ENCODE measurements around the gene SBF2.

Gene SBF2

DNA sequence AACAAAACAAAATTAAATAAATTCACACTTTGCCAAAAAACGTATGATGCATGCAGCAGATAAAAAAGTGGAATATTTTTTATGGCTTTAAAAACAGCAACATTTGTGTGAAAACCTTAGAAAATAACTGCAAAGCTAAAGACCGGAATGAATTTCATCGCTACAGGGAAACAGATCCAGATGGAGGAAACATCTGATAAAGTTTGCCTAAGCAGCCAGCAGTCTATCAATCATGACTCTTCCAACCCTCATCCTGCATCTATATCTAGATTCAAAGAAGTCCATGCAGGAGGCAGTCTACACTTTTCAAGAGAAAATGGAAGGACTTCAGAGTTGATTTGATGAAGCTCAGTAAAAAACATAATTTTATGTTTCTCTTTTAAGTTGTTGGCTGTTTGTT, 503.3 kb downstream of the SBF2 start:
- DNase-seq = no peak

DNA sequence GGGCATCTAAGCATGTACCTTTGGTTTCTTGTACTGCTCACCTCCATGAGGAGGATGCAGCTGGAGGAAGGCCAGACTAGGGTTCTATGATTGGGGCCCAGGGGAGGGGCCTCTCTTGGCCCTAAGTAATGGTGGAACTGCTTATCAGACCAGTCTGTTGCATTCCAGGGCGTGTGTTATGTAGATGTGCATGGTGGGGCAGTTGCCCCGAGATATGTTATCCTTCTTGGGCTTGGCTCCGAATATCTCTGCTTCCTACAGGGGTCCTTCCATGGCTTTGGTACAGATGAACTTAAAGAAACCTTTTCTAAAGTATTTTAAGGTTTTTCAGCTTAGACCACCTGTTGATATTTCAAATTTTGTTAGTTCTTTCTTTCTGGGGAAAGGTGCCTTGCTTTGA, 504.1 kb downstream of the SBF2 start:
- DNase-seq = no peak

DNA sequence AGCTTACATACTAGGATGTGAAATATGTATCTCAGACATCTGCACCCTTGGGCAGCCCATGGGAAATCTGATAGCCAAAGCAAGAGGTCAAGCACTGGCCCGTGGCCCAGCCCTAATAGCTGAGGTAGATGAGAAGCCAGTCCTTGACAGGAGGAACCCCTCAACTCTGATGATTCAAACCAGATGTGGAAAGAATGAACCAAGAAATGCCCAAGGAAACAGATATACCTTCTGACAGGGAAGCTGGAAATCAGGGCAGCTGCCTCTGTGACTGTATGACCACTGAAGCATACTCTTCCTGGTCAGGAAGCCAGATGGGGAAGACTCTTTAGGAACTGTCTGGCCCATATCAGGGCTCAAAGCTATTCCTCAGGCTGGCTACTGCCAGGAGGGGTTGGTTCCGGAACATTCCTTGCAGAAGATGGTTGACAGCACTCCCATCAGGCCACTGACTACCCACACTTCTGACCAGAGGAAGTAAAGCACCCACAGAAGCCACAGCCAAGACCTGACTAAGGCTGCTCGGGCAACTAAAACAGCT, 506.0 kb downstream of the SBF2 start:
- no peak for DNase-seq

DNA sequence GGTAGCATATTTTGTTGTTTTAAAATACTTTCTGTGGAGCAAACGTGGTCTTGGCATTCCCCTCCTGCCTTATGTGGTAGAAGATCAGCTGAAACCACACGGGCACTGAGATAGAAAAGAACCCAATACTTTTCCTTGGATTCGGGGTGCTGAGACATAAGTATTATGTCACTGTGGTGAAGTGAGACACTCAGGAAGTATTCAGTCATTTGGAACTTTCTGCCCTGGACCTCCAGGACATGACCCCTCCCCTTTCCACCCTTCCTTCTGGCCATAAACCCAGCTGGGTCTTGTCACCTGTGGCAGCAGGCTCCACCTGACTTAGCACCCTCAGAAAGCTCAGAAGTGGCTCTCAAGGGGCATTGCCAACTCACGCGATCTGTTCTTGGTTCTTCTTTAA, 506.8 kb downstream of the SBF2 start:
- DNase-seq = no peak

DNA sequence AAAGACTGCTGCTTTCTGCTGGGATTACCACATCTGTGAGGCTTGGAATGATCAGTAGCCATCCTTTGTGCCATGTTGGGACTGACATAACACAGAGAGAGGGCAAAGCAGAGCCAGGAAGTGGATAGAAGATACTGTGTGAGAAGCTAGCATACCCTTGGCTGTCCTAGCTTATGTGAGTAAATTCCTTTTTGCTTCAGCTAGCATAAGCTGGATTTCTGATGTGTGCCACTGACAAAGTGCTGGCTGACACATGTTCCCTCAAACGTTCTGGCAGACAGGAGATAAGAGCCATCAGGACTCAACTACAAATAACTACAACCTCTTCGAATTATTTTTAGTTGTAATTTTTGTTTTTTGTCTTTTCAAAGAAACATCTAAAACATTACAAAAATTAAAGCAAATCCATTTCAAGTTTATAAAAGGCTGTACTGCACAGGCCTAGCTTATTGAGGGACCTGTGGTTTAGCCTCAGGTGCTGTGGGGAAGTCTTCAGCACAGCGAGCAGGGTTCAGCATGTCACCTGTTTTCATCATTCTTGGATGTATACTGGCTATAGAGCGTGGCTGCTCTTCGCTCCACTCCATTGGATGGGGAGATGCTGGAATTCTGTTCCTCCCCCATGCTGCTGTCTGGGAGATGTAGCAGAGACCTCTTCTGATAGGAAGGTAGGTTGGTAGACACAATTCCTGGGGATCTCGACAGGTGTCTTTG, 509.3 kb downstream of the SBF2 start:
- DNase-seq = no peak

DNA sequence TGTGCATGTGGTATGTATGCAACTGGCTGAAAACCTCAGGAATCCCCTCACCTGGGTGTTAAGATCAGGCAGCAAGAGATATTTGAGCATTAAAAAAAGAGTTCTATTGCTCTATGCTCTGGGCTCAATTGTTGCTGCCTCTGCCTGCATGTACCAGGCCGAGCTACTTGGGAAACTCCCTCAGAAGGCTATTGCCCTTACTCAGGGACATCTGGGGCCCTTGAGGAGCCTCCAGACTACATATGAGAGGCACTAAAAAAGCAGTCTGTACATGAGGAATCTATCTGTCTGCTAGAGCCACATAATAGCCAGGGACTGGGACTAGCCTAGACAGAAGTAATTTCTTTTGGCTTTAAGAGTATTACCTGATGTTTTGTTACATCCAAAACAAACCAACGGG, 510.0 kb downstream of the SBF2 start:
- no peak for DNase-seq

DNA sequence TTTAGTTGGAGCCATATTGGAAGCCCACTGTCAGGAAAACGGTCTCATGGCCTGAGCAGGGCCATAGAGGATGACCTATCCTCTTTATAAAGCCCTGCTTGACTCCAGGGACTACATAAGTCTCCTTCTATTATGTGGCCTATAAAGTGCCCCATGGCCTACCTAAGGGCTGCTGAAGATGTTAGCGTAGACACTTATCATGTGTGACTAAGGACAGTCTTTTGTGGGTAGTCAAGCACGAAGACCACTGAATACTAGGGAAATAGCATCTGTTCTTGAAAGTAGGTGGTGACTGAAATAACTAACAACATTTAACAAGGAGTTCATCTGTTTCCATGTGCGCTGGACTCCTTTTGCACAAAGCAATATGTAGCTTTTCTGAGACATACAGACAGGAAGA, 513.1 kb downstream of the SBF2 start:
- DNase-seq = no peak

DNA sequence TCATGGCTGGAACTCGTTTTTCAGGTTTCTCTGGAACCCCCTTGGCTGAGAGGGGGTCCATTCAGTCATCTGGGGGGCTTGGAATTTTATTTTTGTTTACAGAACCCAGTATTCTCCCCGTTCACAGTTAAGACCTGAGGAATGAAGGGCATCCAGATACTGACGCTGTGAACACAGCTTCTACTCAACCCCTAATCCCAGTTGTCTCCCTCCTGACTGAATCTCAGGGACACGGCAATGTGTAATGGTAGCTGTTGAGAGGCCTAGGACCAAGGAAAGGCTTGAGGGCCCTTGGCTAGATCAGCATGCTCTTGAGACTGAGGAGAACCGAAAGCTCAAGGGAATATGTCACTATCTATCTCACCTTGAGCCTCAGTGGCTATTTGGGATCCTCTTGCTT, 516.5 kb downstream of the SBF2 start:
- no peak for DNase-seq

DNA sequence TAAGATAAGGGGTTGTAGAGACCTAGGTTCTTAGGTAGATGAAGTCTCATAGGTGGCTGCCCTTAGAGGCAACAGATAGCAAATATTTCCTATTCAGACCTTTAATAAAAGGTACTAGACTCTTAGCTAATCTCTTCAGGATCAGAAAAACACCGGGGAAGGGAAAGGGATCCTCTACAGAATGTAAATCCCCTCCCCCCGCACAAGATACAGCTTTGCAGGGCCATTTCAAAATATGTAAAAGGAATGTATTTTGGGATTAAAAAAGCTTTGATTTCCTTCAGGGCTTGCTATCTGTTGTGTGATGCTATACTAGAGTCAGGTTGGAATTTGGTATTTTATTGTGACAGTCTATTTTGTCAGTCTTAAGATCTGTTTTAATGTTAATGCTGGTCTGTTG, 517.0 kb downstream of the SBF2 start:
- no peak for DNase-seq

DNA sequence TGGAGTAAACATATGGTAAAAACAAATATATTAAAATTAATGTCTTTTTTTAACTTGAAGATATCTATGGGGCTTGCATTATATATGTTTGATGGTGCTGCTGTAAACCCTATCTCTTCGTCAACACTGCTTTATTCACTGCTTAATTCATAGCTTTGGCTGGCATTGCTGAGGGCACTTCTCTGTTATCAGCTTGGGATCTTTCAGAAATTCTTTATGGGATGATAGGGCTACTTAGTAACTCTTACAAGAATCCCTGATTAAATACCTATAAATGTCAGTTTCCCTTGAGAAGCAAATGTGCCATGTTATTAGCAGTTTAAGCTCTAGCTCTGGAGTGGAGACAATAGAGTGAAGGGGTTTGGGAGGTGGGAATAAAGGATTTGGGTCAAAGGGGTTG, 517.8 kb downstream of the SBF2 start:
- DNase-seq = no peak

DNA sequence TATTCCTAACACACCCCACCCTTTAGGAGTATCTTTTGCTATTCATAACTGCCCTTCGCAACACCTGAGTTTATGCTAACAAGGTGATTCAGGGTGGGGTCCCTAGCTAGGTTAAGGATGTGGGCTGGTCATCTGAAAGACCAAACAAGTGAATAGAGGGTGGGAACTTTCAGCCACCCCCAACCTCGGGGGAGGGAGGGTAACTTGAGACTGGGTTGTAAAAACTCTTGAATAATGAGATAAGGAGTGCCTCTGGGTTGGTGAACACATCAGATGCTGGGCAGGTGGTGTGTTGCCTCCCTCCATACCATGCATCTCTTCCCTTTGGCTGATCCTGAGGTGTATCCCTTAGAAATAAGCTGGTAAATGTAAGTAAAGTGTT, 518.6 kb downstream of the SBF2 start:
- DNase-seq = no peak

DNA sequence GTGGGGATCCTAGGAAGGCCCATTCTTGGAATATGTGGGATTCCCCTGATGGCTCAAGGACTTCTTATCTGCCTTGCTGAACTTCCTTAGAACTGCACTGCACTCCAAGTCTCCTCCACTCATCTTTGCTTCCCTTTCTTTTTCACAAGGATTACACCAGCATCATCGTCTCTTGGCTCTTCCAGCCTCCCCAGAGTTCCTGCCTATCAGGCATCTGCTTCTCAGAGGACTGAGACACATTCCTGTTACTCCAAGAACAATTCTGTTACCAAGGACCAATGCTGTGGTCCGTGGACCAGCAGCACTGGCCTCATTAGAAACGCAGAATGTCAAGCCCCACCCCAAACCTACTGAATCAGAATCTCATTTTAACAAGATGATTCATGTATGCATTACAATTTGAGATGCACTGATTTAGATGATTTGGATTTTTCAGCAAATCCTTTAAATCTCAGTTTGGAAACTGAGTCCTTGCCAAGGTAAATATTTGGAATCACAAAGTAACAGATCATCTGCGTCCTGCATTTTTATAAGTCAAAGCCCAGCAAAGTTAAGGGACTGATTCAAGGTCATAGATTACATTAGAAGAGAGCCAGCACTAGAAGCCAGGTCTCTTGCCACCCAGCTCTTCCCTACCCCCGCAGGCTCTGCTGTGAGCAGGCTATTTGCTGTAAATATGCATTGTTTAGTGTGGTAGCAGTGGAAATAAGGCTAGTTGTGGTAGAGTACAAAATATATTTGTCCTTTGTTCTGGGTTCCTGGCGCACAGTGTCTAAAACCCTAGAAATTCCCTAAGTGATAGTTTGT, 519.2 kb downstream of the SBF2 start:
- no peak for DNase-seq

DNA sequence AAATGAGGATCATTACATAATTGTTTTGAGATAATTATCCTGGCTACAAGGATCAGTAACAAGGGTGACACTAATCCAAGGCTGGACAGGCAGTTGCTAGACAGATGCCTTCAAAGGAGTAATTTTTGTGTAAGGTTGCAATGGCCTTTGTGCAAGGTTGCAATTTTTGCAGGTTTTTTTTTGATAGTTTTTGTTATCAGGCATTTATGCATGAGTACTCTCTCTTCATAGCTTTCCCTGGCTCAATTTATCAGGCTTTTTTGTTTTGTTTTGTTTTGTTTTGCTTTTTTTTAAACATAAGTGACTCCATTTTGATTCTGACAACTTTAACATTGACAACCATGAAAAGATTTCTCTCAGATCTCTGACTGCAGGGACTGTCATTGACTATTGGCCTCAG, 519.9 kb downstream of the SBF2 start:
- no peak for DNase-seq

DNA sequence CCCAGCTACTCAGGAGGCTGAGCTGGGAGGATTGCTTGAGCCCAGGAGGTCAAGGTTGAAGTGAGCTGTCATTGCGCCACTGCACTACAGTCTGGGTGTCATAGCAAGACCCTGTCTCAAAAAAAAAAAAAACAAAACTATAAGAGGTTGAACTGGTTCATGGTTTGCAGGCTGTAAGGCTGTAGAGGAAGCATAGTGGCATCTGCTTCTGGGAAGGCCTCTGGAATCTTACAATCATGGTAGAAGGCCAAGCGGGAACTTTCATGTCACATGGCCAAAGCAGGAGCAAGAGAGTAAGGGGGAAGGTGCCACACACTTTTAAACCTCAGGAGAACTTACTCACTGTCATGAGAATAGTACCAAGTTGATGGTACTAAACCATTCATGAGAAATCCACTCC, 520.5 kb downstream of the SBF2 start:
- DNase-seq = no peak

DNA sequence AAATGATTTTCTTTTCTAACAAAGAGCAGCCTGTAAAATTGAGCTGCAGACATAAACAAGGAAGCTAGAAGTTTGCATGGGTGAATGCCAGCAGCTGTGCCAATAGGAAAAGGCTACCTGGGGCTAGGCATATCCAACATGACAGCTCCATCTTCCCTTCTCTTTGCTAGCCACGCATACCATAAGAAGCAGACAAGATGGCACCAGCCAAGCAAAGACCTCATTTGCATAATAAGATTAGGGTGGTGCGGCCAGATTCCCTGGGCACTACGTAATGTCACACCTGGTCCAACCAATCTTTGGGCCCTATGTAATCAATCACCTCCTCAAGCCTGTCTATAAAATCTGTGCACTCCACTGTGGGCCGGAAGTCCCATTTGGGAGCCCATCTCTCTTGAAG, 521.8 kb downstream of the SBF2 start:
- no peak for DNase-seq

DNA sequence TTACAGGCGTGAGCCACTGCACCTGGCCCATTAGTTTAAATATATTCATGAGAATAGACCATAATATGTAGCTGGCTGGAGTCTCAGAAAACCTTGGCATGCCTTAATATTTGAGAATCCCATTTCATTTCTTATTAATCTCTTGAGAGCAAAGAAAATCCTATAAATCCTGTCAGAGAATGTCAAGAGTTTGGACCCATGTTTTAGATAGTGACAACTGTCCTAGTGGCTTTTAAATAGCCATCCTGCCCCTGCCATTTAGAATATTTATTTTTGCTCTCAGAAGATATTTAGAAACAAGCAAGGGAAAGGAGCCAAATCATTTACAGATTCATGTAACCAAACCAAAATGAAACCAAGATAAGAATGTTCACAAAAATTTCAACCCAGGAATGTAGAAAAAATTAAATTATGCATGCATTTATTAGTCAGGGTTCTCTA, 522.9 kb downstream of the SBF2 start:
- no peak for DNase-seq

DNA sequence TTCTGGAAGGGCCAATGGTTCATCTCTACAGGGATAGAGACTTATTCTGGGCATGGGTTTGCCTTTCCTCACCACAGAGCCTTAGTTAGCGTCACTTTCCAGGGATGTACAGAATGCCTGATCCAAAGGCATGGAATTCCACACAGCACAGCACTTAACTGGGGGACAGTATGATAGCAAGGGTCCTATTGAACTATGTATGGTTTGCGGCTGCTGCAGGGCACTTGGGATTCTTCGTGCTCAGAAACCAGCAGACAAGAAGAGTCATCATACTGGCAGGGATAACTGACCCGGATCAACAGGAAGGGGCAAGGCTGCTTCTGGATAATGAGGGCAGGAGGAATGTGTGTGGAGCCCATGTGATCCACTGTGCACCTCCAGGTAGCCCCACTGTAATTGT, 524.4 kb downstream of the SBF2 start:
- no peak for DNase-seq

DNA sequence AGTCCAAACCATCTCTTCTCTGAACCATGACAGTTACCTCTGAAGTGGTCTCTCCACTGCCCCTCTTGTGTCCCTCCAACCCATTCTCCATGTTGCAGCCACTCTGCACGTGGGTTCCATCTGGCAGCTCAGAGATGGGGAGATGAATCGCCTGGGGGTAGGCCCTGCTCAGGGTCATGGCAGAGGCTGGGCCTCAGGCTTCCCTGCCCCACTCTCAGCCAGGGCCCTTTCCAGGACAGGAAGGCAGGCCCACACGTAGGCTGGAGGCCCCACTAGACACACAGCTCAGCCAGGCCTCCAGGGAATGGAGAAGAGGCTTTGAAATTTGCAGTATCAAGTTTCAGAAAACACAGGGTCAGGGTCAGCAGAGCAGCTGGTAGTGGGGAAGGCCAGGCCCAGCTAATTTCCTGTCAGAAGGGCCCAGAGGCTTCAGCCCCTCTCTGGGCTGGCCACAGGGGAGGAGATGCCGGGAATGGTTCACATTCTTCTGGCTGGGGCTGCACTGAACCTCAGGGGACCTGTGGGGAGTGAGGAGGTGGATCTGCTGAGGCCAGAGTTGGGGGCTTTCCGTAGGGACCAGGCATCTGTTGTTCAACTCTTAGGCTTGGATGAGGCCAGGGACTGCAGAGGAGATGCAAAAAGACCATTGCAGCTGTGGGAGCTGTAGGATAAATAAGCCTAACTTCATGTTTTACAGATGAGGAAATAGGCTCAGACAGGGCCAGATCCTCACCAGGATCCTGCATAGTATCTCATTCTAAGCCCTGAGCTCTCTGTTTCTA, 528.5 kb downstream of the SBF2 start:
- DNase-seq = no peak

DNA sequence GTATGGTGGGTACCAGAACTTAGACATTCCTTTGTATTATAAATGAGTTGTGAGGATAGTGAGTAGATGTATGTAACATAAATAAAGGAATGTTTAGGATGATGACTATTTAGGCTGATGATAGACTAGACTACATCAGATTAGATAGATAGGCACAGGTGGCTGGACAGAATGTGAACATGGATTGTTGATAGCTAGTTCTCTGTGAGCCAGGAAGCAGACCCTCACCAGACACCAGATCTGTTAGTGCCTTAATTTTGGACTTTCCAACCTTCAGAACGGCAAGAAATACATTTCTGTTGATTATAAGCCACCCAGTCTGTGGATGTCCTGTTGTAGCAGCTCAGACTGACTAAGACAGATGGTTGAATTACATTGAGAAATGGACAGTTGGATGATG, 530.7 kb downstream of the SBF2 start:
- DNase-seq = no peak

DNA sequence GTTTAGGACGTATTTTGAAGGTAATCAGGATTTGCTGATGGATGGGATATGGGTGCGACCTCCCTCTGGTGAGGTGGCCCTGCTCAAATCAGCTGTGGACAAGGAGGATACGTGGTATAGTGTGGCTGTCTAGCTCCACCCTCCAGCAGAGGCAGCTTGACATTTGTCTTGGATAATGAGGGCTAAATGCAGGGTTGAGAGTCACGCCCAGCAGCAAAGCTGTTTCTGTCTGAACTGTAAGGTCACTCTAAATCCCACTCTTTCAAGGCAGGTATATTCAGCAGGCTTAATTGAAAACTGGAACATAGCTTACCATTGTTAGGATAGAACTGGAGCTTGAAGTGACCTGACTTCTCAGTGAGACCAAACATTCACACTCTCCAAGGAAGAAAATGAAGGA, 531.5 kb downstream of the SBF2 start:
- DNase-seq = no peak

DNA sequence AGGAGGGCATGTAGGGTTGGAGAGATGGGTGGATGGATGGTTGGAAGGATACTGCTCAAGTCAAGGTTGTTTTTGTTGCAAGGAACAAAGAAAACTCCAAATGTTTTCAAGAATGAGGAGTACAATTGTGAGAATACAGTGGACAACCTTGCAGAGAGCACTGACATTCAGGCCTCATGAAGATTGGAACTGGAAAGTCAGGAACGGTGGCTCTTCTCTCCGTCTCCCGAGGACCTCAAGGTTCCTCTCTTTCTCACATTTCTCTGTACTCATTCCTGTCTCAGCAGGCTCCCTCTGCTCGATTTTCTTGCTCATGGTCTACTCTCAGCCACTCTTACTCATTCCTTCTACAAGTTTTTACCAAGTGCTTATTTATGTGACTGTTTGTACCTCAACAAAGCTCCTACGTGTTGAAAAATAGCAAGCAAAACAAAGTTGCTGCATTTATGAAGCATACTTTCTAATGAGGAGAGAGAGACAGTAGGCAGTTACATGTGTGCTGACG, 532.5 kb downstream of the SBF2 start:
- no peak for DNase-seq

DNA sequence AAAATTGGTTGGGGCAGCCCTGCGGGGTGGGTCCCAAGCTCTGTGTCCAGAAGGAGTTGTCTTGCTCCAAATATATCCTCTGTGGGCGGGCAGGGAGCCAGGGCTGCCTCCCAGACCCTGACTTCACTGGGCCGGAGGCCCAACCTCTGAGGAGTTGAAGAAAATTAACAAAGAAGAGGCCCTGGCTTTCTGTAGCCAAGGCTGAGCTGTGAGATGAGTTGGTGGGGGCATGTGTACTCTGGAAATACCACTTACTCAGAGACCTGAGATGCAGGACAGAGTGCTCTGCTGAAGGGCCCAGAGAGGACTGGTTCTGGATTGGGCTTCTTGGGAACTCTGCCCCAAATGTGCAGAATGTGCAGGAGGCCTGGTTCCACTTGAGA, 533.8 kb downstream of the SBF2 start:
- peak; percentile 15 for DNase-seq

DNA sequence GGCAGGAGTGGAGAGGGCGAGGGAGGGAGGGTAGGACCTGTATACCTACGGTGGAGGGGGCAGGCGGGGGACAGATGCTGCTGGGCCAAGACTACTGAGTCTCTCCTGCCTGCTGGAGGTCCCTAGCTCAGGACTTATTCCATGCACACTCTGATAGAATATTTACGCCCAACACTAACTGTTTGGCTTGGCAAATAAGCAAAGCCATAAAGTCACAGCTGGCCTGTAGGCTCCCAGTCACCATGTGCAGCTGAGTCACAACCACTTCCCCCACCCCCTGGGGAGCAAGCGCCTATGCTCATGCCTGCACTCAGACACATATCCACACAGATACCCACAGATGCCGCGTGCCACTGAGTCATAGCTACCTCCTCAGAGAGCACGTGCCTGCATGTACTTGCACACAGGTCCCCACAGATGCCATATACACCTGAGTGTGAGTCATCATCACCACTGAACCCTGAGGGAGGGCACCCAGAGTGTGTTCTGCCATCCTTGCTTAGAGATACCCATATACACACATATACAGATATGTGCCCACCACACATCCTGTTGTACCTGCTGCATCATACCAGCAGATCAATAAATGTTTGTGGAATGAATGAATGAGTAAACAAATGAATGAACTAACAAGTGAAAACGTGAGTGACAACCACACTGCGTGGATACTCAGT, 534.4 kb downstream of the SBF2 start:
- DNase-seq = peak; percentile 99
